Endodermal cell (in vitro differentiated cells): ENCODE measurements around the gene DUOX1. TPM values are rescaled to one million over a fixed set of nuclear protein-coding genes. Genes with fewer than 3 reads are reported as not detected.
"Not testable (repeated sequence)": the region's sequence is repeated elsewhere in the genome, so short reads cannot be mapped to it uniquely, and the experiment has no call there.

ENCODE experiments used
- DNase-seq: peaks from one replicate; pipeline ENCODE4 v3.0.0-alpha.2; 2017
- H3K27ac ChIP-seq: 2 replicates; pipeline ENCODE4 v1.5.1; 2013; ENCODE audit warnings: mild to moderate bottlenecking, low read depth, low read length, moderate library complexity
- H3K27me3 ChIP-seq: 2 replicates; pipeline ENCODE4 v1.6.1; 2013; ENCODE audit warnings: mild to moderate bottlenecking, low read length, moderate library complexity; ENCODE audit not compliant: insufficient read depth, control insufficient read depth, poor library complexity, severe bottlenecking
- H3K36me3 ChIP-seq: 2 replicates; pipeline ENCODE4 v1.7.0; 2013; ENCODE audit warnings: mild to moderate bottlenecking, low read length, moderate library complexity; ENCODE audit not compliant: control insufficient read depth, insufficient read depth
- H3K4me1 ChIP-seq: one replicate; pipeline ENCODE4 v1.7.0; 2013; ENCODE audit warnings: low read length; ENCODE audit not compliant: control insufficient read depth, insufficient read depth
- H3K4me3 ChIP-seq: 2 replicates; pipeline ENCODE4 v1.5.1; 2013; ENCODE audit warnings: mild to moderate bottlenecking, low read length, moderate library complexity
- H3K9ac ChIP-seq: 2 replicates; pipeline ENCODE4 v1.6.1; 2013; ENCODE audit warnings: mild to moderate bottlenecking, low read length, moderate library complexity; ENCODE audit not compliant: poor library complexity, severe bottlenecking; ENCODE audit errors: extremely low read depth
- H3K9me3 ChIP-seq: 2 replicates; pipeline ENCODE4 v1.6.1; 2013; ENCODE audit warnings: mild to moderate bottlenecking, low read length, moderate library complexity; ENCODE audit not compliant: control insufficient read depth
- H3K27ac Mint-ChIP-seq: 2 replicates; pipeline ENCODE4 v1.8.0; 2020; ENCODE audit warnings: mixed read lengths
- H3K27me3 Mint-ChIP-seq: 2 replicates; pipeline ENCODE4 v1.8.0; 2021; ENCODE audit warnings: mild to moderate bottlenecking, mixed read lengths; ENCODE audit not compliant: insufficient read depth
- H3K36me3 Mint-ChIP-seq: 2 replicates; pipeline ENCODE4 v1.8.0; 2020; ENCODE audit warnings: low read depth, mixed read lengths
- H3K4me1 Mint-ChIP-seq: 2 replicates; pipeline ENCODE4 v1.8.0; 2020; ENCODE audit warnings: mixed read lengths
- H3K4me3 Mint-ChIP-seq: 2 replicates; pipeline ENCODE4 v1.8.0; 2020; ENCODE audit warnings: mild to moderate bottlenecking, moderate library complexity, mixed read lengths
- H3K9me3 Mint-ChIP-seq: 2 replicates; pipeline ENCODE4 v1.8.0; 2020; ENCODE audit warnings: mild to moderate bottlenecking, mixed read lengths
- WGBS, 2 experiments: methylation state at CpG; one replicate each; pipeline versions ENCODE4 v1.1.5 to v1.1.7; 2013; ENCODE audit warnings: missing lambda C conversion rate in 2 of 2, mixed read lengths in 1 of 2; ENCODE audit not compliant: insufficient coverage in 1 of 2, insufficient read length in 1 of 2; 5-methylcytosine and 5-hydroxymethylcytosine counted together
- total RNA-seq, 2 donors: library from RNA; stranded (reverse); fragmentation: NEBNext Ultra II Directional in 1 of 2; extraction: Animal tissue kit (Norgen Biotek cat#: 25700) in 1 of 2; gene quantifications; 2 replicates in 1 of 2; 3 replicates in 1 of 2; pipeline ENCODE4 v1.2.1, GENCODE V29; 2021
- TF ChIP-seq, protein P1 (sequence below): fragments of 200-600 bp; sonication (generic); conservative IDR thresholded peaks from 2 replicates; pipeline ENCODE4 v1.5.0; 2021; ENCODE audit warnings: antibody characterized with exemption, mild to moderate bottlenecking

DUOX1 gene
- total RNA-seq, 2 donors from 2014 or later = 1.2 to 1.9 TPM

DNA sequence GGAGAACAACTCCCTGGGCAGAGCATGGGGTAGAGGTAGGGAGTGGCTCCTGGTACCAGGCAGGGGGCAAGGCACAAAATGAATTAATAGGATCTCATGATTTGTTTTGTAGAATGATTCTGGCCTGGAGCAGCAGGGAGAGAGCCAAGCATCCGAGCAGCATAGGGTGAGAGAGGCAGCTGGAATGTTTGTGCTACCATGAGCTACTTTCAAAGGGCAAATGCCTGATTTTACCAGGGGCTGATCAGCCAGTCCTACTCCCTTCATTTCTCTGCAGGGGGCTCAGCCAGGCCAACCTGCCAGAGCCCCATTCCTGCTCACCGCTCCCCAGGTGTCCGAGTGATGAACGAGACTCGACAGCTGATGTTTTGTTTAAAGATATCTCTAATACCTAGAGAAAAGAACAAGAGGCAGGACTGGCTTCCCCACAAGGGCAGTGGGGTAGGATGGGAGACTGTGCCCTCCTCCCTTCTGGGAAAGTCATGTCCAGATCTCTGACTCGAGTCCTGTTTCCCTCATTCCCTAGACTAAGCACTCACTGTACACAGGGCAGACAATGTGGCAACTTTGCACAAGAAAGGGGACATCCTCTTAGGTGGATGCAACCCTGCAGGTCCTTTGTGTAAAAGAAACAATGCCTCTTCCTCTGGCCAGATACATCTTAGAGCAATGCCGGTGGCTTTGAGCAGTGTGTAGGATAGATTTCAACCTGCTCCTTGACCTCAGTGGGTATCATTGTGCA, 28.7 kb upstream of the DUOX1 start:
- no peaks in the 10 kb centered on the region for H3K9me3 ChIP-seq
- no peak overlapping the region for H3K9ac ChIP-seq
- Mint-ChIP-seq H3K4me1 (peaks cover 7% of the 10 kb centered on the region), H3K36me3 (no peaks in the 10 kb centered on the region), H3K27ac (no peak overlapping the region), H3K4me3 (no peak overlapping the region), H3K9me3 (no peaks in the 10 kb centered on the region), H3K27me3 (peaks cover 41% of the 10 kb centered on the region)
- H3K27ac ChIP-seq = no peak overlapping the region
- H3K27me3 ChIP-seq = peaks cover 49% of the 10 kb centered on the region
- no peaks in the 10 kb centered on the region for H3K36me3 ChIP-seq
- TF ChIP-seq, protein P1, sequence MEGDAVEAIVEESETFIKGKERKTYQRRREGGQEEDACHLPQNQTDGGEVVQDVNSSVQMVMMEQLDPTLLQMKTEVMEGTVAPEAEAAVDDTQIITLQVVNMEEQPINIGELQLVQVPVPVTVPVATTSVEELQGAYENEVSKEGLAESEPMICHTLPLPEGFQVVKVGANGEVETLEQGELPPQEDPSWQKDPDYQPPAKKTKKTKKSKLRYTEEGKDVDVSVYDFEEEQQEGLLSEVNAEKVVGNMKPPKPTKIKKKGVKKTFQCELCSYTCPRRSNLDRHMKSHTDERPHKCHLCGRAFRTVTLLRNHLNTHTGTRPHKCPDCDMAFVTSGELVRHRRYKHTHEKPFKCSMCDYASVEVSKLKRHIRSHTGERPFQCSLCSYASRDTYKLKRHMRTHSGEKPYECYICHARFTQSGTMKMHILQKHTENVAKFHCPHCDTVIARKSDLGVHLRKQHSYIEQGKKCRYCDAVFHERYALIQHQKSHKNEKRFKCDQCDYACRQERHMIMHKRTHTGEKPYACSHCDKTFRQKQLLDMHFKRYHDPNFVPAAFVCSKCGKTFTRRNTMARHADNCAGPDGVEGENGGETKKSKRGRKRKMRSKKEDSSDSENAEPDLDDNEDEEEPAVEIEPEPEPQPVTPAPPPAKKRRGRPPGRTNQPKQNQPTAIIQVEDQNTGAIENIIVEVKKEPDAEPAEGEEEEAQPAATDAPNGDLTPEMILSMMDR = no peak
- no peak overlapping the region for H3K4me3 ChIP-seq
- H3K4me1 ChIP-seq = no peaks in the 10 kb centered on the region
- DNase-seq = no peak
- 42 to 76% methylated on average over 3 to 7 of the region's 7 CpGs for WGBS, 2 experiments

DNA sequence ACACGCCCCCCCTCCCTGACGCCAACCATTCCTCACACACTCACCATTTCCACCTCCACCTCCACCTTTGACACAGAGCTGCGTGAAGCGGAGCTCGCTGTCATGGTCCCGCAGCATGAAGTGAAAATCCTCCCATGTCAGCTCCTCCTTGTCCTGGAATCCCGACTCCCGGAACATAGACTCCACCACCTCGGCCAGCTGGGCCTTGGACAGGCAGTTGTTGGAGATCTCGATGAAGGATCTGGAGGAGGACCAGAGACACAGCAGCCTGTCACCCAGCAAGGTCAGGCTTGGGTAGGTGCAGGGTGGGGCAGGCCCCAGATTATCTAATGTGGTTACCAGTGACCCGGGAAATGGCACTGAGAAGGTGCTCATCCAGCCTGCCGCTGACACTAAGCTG, 28.0 kb upstream of the DUOX1 start:
- Histone ChIP-seq H3K36me3 (no peaks in the 10 kb centered on the region), H3K9me3 (no peaks in the 10 kb centered on the region), H3K27ac (no peak overlapping the region), H3K27me3 (peaks cover 55% of the 10 kb centered on the region), H3K4me3 (no peak overlapping the region), H3K4me1 (no peaks in the 10 kb centered on the region), H3K9ac (no peak overlapping the region)
- WGBS, 2 experiments = 89 to 93% methylated on average over 9 to 12 of the region's 12 CpGs
- TF ChIP-seq, protein P1 = no peak
- Mint-ChIP-seq H3K9me3 (no peaks in the 10 kb centered on the region), H3K4me3 (no peak overlapping the region), H3K27ac (no peak overlapping the region), H3K36me3 (no peaks in the 10 kb centered on the region), H3K27me3 (peaks cover 44% of the 10 kb centered on the region), H3K4me1 (peaks cover 7% of the 10 kb centered on the region)
- no peak for DNase-seq

DNA sequence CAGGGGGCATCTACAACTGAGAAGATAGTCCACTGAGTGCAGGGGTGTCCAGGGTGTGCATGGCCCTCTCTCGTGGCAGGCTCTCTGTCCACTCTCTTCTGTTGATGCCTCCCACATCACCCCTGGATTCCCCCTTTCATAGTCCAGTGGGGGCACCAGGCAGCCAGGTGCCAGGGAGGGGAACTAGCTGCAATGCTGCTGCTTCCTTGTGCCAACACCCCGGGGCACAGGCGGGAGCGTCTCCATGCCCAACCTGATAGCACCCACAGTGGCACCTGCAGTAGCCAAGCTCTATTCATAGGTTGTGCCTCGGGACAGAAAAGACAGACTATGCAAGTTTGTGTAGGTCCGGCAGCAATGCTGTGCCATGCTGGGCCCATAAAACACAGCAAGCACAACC, 27.6 kb upstream of the DUOX1 start:
- H3K4me3 Mint-ChIP-seq = no peak overlapping the region
- no peaks in the 10 kb centered on the region for H3K9me3 Mint-ChIP-seq
- no peaks in the 10 kb centered on the region for H3K4me1 ChIP-seq
- H3K9ac ChIP-seq = no peak overlapping the region
- no peak overlapping the region for H3K4me3 ChIP-seq
- H3K9me3 ChIP-seq = no peaks in the 10 kb centered on the region
- no peak overlapping the region for H3K27ac ChIP-seq
- peaks cover 47% of the 10 kb centered on the region for H3K27me3 Mint-ChIP-seq
- no peaks in the 10 kb centered on the region for H3K36me3 ChIP-seq
- peaks cover 7% of the 10 kb centered on the region for H3K4me1 Mint-ChIP-seq
- H3K27me3 ChIP-seq = peaks cover 57% of the 10 kb centered on the region
- TF ChIP-seq, protein P1 = no peak
- DNase-seq = no peak
- H3K36me3 Mint-ChIP-seq = no peaks in the 10 kb centered on the region
- no peak overlapping the region for H3K27ac Mint-ChIP-seq
- 95 to 100% methylated on average over 4 to 6 of the region's 6 CpGs for WGBS, 2 experiments

DNA sequence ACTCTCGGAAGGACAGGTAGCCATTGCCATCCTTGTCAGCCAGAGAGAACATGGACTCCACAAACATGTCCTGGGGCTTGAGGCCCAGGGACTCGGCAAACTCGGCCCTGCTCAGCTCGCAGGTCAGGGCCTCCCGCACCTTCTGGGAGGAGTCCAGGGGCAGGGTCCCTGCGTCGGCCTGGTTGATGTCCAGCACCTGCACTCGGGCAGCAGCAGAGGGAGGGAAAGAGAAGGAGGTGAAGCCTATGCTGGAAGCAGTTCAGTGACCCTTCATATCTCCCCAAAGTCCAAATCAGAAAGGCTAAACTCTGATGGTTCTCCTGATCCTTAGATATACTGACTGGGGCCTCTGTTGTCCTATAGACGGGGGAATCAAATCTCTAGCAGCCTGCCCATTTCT, 25.6 kb upstream of the DUOX1 start:
- not testable (repeated sequence) for H3K4me1 Mint-ChIP-seq, H3K36me3 Mint-ChIP-seq, H3K4me3 ChIP-seq, H3K4me1 ChIP-seq, H3K27ac ChIP-seq, H3K9me3 ChIP-seq, H3K4me3 Mint-ChIP-seq, H3K9me3 Mint-ChIP-seq, H3K27ac Mint-ChIP-seq, H3K9ac ChIP-seq, H3K36me3 ChIP-seq, DNase-seq
- WGBS, 2 experiments = 89 to 100% methylated on average over 1 to 8 of the region's 9 CpGs
- peaks cover 57% of the 10 kb centered on the region for H3K27me3 ChIP-seq
- peaks cover 47% of the 10 kb centered on the region for H3K27me3 Mint-ChIP-seq
